Immature natural killer cell (primary cell): ENCODE measurements around the gene RAB34. TPM values are rescaled to one million over a fixed set of nuclear protein-coding genes. Genes with fewer than 3 reads are reported as not detected.
A peak's percentile ranks its signal among the peaks of the same experiment; 100 is the strongest.

Experiments
- DNase-seq, 3 donors: peaks; one replicate each; pipeline ENCODE4 v3.0.0; 2022; ENCODE audit warnings: mixed read lengths in 1 of 3
- H3K27ac Mint-ChIP-seq, 6 donors: one replicate each; pipeline ENCODE4 v1.8.0; 2020; ENCODE audit warnings: mixed read lengths in 6 of 6, mild to moderate bottlenecking in 5 of 6, inconsistent platforms in 4 of 6, moderate library complexity in 3 of 6
- H3K27me3 Mint-ChIP-seq, 3 donors: one replicate each; pipeline ENCODE4 v1.8.0; 2020 to 2021; ENCODE audit warnings: low read depth in 3 of 3, mild to moderate bottlenecking in 3 of 3, mixed read lengths in 3 of 3, moderate library complexity in 3 of 3, inconsistent platforms in 1 of 3
- H3K36me3 Mint-ChIP-seq, 3 donors: one replicate each; pipeline ENCODE4 v1.8.0; 2020; ENCODE audit warnings: mixed read lengths in 3 of 3, inconsistent platforms in 2 of 3, mild to moderate bottlenecking in 2 of 3
- H3K4me1 Mint-ChIP-seq, 2 donors: one replicate each; pipeline ENCODE4 v1.8.0; 2020; ENCODE audit warnings: inconsistent platforms in 2 of 2, mild to moderate bottlenecking in 2 of 2, mixed read lengths in 2 of 2, moderate library complexity in 1 of 2
- H3K4me3 Mint-ChIP-seq, 5 donors: one replicate each; pipeline ENCODE4 v1.8.0; 2020; ENCODE audit warnings: mild to moderate bottlenecking in 5 of 5, mixed read lengths in 5 of 5, inconsistent platforms in 3 of 5, moderate library complexity in 3 of 5
- H3K9me3 Mint-ChIP-seq, 6 donors: one replicate each; pipeline ENCODE4 v1.8.0; 2020; ENCODE audit warnings: mild to moderate bottlenecking in 6 of 6, mixed read lengths in 6 of 6, inconsistent platforms in 4 of 6, moderate library complexity in 3 of 6
- polyA plus RNA-seq, 3 donors: library from polyadenylated mRNA; unstranded; fragments of 300-500 nt; fragmentation: Illumina TruSeq; gene quantifications; one replicate each; pipeline ENCODE4 v1.2.3, GENCODE V29; 2021

The RAB34 gene
- polyA plus RNA-seq, 3 donors from 2014 or later, result 2.3 to 6.1 (median 5.3) TPM

DNA sequence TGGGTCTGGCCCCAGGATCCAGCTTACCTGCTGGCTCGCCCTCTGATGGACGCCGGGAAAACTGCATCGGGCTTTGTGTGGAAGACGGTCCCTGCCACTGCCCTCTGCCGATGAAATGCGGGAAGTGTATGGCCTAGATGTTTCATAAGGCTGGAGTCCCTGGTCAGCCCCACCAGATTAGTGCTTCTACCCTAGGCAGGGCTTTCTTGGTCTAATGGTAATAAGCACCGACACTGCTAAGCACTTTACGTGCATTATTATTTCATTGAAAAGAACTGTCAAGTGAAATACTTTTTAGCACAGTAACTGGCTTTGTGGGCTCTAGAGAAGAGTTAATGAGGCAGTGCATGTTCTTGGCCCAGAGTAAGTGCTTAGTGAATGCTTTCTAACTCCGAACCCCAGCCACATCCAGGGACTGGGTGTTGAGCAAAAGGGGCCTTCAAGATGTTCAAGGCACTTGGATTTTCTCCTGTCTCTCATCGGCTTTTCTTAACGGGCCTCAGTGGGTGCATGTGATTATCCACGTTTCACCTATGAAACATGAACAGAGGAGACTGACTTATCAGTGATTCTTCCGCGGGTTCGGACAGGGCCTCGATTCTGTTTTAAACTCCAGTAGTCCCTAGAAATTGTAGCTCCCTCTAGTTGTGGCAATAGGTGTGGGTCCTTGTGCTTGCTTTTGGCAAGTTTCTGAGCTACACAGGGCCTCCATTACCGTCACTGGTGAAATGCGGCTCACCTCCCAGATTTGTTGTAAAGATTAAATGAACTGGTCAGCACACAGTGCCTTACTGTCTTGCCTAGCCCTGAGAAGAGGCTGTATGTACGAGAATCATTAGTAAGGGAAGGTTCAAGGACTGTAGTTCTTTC lies 32.7 kb upstream of the RAB34 start:
- Mint-ChIP-seq H3K9me3 (no peaks in the 10 kb centered on the region), H3K36me3 (no peaks in the 10 kb centered on the region), H3K27ac (peak overlapping the region in 1 of 6 donors; percentile 29), H3K4me1 (peaks cover 0 to 11% of the 10 kb centered on the region in 2 donors), H3K4me3 (no peak overlapping the region), H3K27me3 (peaks cover 0 to 2% (median 1%) of the 10 kb centered on the region in 3 donors)
- peak; percentile 85 to 86 (median 86) for DNase-seq

DNA sequence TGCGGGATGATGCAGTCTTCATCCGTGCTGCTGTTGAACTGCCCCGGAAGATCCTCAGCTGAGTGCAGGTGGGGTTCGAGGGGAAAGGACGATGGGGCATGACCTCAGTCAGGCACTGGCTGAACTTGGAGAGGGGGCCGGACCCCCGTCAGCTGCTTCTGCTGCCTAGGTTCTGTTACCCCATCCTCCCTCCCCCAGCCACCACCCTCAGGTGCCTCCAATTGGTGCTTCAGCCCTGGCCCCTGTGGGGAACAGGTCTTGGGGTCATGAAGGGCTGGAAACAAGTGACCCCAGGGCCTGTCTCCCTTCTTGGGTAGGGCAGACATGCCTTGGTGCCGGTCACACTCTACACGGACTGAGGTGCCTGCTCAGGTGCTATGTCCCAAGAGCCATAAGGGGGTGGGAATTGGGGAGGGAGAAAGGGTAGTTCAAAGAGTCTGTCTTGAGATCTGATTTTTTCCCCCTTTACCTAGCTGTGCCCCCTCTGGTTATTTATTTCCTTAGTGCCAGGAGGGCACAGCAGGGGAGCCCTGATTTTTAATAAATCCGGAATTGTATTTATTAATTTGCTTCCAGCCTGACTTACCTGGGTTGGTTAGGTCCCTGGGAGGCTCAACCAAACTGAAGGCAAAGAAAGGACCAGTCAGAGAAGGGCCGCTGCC lies 32.0 kb upstream of the RAB34 start:
- H3K4me1 Mint-ChIP-seq, result peaks cover 6 to 17% of the 10 kb centered on the region in 2 donors
- DNase-seq, result no peak
- H3K27me3 Mint-ChIP-seq, result peaks cover 0 to 6% (median 2%) of the 10 kb centered on the region in 3 donors
- H3K36me3 Mint-ChIP-seq, result no peaks in the 10 kb centered on the region
- no peaks in the 10 kb centered on the region for H3K9me3 Mint-ChIP-seq
- H3K4me3 Mint-ChIP-seq, result no peak overlapping the region
- H3K27ac Mint-ChIP-seq, result no peak overlapping the region

DNA sequence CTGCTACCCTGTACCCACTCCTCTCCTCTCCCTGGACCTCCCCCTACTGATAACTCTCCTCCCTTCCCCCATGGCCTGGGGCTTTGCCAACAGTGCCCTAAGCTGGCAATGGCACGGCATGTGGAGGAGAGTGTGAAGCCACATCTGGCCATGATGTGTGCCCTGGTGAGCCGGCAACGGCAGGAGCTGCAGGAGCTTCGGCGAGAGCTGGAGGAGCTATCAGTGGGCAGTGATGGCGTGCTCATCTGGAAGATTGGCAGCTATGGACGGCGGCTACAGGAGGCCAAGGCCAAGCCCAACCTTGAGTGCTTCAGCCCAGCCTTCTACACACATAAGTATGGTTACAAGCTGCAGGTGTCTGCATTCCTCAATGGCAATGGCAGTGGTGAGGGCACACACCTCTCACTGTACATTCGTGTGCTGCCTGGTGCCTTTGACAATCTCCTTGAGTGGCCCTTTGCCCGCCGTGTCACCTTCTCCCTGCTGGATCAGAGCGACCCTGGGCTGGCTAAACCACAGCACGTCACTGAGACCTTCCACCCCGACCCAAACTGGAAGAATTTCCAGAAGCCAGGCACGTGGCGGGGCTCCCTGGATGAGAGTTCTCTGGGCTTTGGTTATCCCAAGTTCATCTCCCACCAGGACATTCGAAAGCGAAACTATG lies 31.3 kb upstream of the RAB34 start:
- Mint-ChIP-seq H3K4me3 (no peak overlapping the region), H3K9me3 (no peaks in the 10 kb centered on the region), H3K4me1 (peaks cover 10 to 20% of the 10 kb centered on the region in 2 donors), H3K36me3 (no peaks in the 10 kb centered on the region), H3K27ac (peak overlapping the region in 1 of 6 donors; percentile 28), H3K27me3 (peaks cover 0 to 9% (median 5%) of the 10 kb centered on the region in 3 donors)
- DNase-seq, result no peak

DNA sequence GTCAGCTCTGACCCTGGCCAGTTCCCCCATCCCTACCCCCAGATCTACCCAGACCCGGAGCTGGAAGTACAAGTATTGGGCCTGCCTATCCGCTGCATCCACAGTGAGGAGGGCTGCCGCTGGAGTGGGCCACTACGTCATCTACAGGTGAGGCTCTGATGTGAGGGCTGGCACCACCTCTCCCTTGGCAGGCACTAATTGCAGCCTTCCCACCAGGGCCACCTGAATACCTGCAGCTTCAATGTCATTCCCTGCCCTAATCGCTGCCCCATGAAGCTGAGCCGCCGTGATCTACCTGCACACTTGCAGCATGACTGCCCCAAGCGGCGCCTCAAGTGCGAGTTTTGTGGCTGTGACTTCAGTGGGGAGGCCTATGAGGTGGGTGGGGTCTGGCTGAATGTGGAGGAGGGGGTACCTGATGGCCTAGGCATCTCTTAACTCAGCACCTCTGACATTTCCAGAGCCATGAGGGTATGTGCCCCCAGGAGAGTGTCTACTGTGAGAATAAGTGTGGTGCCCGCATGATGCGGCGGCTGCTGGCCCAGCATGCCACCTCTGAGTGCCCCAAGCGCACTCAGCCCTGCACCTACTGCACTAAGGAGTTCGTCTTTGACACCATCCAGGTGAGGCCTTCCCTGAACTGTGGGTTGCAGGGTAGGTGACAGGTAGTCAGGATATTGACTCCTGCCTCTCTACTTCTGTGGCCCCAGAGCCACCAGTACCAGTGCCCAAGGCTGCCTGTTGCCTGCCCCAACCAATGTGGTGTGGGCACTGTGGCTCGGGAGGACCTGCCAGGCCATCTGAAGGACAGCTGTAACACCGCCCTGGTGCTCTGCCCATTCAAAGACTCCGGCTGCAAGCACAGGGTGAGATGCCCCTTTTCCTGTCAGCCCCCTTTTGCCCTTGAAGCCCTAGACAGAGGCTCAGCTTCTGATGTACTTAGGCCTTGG lies 30.4 kb upstream of the RAB34 start:
- Mint-ChIP-seq H3K27ac (peak overlapping the region in 1 of 6 donors; percentile 23), H3K4me3 (no peak overlapping the region), H3K9me3 (no peaks in the 10 kb centered on the region)

DNA sequence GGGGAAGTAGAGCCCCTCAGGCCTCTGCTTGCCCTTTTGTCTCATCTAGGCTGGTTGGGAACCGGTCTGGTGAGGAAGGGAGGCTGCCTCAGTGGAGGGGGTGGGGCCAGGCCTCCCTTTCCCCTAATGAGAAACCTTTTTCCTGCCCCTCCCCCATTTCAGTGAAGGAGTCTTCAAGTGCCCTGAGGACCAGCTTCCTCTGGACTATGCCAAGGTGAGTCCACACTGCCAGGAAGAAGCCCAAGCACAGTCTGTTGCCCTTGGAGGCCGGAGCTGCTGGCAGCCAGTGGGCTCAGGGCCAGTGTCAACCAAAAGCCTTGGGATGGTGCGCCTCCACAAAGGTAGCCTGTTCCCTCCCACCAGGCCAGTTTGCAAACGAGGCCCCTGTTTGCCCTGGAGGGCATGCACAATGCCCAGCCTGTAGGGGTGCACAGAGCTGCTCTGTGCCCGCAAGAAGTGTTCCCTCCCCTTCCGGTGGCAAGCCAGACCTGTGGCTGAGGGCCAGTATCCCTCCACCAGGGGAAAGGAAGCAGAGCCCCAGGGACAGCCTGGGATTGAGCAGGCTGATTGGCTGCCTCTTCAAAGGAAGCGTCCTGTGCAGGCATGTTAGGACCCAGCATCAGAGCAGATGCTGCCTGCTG lies 29.5 kb upstream of the RAB34 start:
- H3K4me3 Mint-ChIP-seq, result no peak overlapping the region
- peaks cover 2 to 12% (median 5%) of the 10 kb centered on the region in 3 donors for H3K27me3 Mint-ChIP-seq
- no peak for DNase-seq
- H3K27ac Mint-ChIP-seq, result peak overlapping the region in 1 of 6 donors; percentile 17
- H3K9me3 Mint-ChIP-seq, result no peaks in the 10 kb centered on the region
- H3K4me1 Mint-ChIP-seq, result peaks cover 10 to 25% of the 10 kb centered on the region in 2 donors
- no peaks in the 10 kb centered on the region for H3K36me3 Mint-ChIP-seq

More for the DNA sequence above, 30.4 kb upstream of the RAB34 start:
- no peak for DNase-seq
- no peaks in the 10 kb centered on the region for H3K36me3 Mint-ChIP-seq
- peaks cover 1 to 11% (median 5%) of the 10 kb centered on the region in 3 donors for H3K27me3 Mint-ChIP-seq
- H3K4me1 Mint-ChIP-seq, result peaks cover 10 to 23% of the 10 kb centered on the region in 2 donors

DNA sequence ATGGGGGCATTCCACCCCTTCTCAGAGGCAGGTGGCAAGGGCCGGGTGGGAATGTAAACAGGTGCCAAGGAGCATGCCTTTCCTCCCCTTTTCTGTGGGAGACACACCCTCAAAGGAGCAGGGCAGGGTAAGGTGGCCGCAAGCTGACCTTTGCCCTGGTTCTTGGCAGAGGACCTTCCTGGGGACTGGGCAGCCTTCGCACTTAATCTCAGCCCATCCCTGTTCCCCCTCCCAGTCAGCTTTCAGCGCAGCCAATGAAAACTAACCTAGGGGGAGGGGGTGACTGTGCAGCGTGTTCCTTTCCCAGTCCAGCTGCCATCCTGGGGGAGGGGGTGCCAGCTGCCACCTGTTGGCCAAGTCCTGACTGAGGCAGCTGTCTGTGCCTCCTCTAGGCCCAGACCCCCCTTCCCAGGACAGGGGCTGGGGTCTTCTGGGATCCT lies 29.0 kb upstream of the RAB34 start:
- Mint-ChIP-seq H3K4me1 (peaks cover 10 to 25% of the 10 kb centered on the region in 2 donors), H3K27ac (peak overlapping the region in 2 of 6 donors; percentile 22 to 57), H3K9me3 (no peaks in the 10 kb centered on the region), H3K27me3 (peaks cover 2 to 12% (median 5%) of the 10 kb centered on the region in 3 donors), H3K36me3 (no peaks in the 10 kb centered on the region), H3K4me3 (peak overlapping the region in 1 of 5 donors; percentile 29)
- DNase-seq, result no peak

DNA sequence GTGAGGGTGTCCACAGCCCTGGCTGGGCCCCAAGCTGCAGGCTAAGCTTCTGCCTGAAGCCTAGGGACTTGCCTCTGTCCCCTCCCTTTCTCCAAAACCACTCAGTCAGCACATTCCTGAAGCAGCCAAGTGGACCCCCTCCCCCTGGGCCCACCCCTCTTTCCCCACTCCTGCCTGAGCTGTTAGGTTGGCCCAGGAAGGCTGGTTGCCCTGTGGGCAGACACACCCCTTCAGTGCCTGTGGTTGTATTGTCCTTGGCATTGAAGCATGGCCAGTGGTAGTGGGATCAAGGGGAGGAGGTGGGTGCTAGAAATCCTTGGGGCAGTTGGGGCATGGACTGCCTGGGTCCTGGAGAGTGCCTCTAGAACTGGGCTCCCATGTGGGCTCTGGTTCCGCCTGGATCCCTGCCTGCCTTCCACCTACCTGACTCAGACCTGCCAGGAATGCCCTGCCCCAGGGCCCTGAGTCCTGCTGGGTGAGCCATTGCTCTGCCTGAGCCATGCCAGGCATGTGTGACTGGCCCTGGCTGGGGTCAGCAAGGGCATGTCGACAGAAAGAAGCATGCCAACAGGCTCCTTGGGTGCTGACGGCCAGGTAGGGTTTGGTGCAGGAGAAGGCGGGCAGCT lies 28.2 kb upstream of the RAB34 start:
- Mint-ChIP-seq H3K4me3 (peak overlapping the region in 3 of 5 donors; percentile 27 to 50 (median 29)), H3K4me1 (peaks cover 10 to 25% of the 10 kb centered on the region in 2 donors), H3K27ac (peak overlapping the region in 1 of 6 donors; percentile 22), H3K27me3 (peaks cover 2 to 12% (median 5%) of the 10 kb centered on the region in 3 donors), H3K9me3 (no peaks in the 10 kb centered on the region), H3K36me3 (no peaks in the 10 kb centered on the region)
- DNase-seq, result no peak

DNA sequence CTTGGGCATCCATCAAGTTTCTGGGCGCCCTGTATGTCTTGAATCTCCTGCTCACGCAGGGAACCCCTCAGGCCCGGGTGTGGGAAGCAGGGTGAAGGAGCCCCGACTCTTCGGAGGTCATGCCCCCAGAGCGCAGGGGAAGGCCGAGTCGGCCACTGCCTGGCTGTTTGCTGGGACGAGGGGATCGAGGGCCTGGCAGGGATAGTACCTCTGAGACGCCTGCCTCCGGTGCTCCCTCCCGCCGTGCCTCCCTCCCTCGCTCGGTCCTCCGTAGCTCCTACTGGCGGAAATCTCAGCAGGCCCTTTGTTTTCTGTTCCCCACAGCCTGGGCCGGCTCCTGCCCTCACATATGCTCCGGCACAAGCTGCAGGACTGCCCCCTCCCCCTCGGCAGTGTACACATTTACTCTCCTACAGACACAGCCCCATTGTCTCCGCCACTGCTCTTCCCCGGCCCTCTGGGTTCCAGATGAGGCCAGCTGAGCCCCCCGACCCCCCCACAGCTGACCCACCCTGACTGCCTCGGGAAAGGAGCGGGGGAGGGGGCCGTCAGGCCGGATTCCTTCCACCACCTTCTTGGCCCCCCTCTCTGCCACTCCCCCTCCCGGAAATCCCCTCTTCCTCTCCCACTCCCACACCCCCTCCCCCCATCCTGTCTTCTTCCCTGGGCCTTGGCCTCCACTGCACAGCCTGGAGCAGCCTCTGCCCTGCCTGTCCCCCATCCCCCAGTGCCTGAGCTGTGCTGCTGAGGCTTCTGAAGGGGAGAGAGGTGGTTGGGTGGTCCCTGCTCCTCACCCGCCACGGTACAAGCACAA lies 27.5 kb upstream of the RAB34 start:
- Mint-ChIP-seq H3K27ac (peak overlapping the region; percentile 69 to 94 (median 83)), H3K4me1 (peaks cover 10 to 25% of the 10 kb centered on the region in 2 donors), H3K36me3 (no peaks in the 10 kb centered on the region), H3K27me3 (peaks cover 2 to 12% (median 5%) of the 10 kb centered on the region in 3 donors), H3K9me3 (no peaks in the 10 kb centered on the region), H3K4me3 (peak overlapping the region; percentile 83 to 94 (median 86))
- peak in 2 of 3 donors; percentile 18 to 21 for DNase-seq

DNA sequence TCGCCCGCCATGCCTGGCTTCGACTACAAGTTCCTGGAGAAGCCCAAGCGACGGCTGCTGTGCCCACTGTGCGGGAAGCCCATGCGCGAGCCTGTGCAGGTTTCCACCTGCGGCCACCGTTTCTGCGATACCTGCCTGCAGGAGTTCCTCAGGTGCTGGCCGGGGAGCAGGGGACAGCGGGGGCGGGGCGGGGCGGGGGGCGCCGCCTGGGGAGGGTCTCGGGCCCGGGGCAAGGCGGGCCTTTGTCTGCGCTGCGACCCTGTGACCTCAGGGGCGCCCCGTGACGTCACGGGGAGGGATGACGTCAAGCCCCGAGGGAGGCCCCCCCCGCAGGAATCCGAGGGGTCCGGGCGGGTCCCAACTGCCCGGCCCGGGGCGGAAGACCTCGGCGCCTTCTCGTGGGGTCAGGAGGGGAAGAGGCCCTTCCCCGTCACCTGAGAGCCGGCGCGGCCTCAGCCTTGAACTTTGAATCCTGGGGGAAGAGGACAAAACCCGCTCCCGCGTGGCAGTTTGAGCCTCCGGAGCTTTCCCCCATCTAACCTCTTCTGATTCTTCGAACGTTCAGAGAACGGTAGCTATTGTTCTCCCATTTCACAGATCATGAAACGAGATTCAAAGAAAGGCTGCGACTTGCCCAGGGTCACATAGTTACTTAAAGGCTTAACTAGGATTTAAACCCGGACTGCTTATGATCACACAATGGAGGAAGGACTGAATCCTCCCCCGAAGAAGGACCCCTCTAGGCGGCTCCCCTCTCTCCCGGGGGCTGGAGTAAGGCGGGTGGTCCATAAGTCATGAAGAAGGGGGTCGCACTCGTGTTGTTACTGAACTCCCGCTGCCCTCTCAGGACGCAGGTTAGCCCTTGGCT lies 26.7 kb upstream of the RAB34 start:
- Mint-ChIP-seq H3K9me3 (no peaks in the 10 kb centered on the region), H3K4me1 (peaks cover 10 to 22% of the 10 kb centered on the region in 2 donors), H3K36me3 (no peaks in the 10 kb centered on the region), H3K27me3 (peaks cover 2 to 12% (median 5%) of the 10 kb centered on the region in 3 donors), H3K27ac (peak overlapping the region; percentile 69 to 94 (median 83)), H3K4me3 (peak overlapping the region; percentile 83 to 94 (median 86))
- DNase-seq, result peak; percentile 42 to 52 (median 49)

DNA sequence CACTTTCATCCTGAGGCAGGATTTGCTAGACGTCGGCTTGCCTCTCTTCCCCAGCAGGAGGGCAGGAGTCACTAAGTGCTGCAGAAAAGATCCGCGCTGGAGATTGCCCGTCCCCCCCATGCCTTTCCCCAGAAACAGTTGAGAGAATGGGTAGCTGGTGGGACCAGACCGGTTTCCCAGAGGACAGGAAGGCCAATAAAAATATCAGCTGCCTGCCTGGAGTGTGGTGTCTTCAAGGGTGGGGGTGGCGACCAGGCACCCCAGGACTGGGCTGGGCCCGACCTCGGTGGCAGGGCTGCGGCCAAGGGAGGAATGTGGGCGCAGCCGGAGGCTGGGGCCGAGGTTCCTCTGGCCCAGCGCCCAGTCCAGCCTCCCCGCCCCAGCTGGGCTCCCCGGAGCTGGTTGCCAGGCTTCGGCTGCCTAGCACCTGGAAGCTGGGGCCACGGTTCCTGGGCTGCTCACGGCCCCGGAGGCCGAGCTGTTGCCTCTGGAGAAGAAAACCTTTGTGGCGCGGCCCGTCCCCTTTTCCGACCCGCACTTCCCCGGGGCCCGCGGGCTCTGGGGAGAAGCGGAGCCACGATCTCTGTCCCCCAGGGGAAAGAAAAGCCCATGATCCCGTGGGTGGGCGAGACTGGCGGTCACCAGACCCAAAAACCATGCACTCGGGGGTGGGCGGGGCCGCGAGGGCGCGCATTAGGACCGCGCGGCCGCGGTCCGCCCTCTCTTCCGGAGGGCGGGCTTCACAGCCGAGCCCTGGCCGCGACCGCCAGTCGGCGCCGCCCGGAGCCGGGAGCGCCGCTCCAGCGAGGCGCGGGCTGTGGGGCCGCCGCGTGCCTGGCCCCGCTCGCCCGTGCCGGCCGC lies 25.8 kb upstream of the RAB34 start, which contains the start of gene TRAF4:
TRAF4 (plus strand) TSS at position 769 of the 861 bp plus-strand sequence. CDS start 102 bp downstream, outside the sequence.
- Mint-ChIP-seq H3K9me3 (no peaks in the 10 kb centered on the region), H3K4me3 (peak within 1 kb of the TSS; percentile 84 to 94 (median 86)), H3K27me3 (peaks cover 2 to 12% (median 5%) of the 10 kb centered on the region in 3 donors), H3K36me3 (no peaks in the 10 kb centered on the region), H3K27ac (peak within 1 kb of the TSS; percentile 69 to 94 (median 83)), H3K4me1 (peaks cover 10 to 22% of the 10 kb centered on the region in 2 donors)
- DNase-seq, result peak; percentile 72 to 79 (median 77)
